Suprapubic skin (tissue), 4 donors: ENCODE measurements around the gene CHI3L1.

Experiments used
- CTCF ChIP-seq, 2 donors: fragments of 200-600 bp in 1 of 2; fragments of 450-650 bp in 1 of 2; sonication (generic) in 1 of 2; IDR thresholded peaks; one replicate each; pipeline ENCODE4 v1.5.1; 2016 to 2019; ENCODE audit warnings: antibody characterized with exemption in 2 of 2, mild to moderate bottlenecking in 1 of 2, moderate library complexity in 1 of 2
- EP300 ChIP-seq: sonication (generic); formaldehyde crosslinking; IDR thresholded peaks from one replicate; pipeline ENCODE4 v1.6.1; 2017; ENCODE audit warnings: antibody characterized with exemption
- POLR2A ChIP-seq, 2 donors: fragments of 450-650 bp; IDR thresholded peaks; one replicate each; pipeline ENCODE4 v1.6.1; 2017; ENCODE audit warnings: antibody characterized with exemption in 2 of 2, mild to moderate bottlenecking in 2 of 2, moderate library complexity in 2 of 2
- POLR2AphosphoS5 ChIP-seq, 3 donors: sonication (generic); formaldehyde crosslinking; IDR thresholded peaks; one replicate each; pipeline ENCODE4 v1.6.1; 2017; ENCODE audit warnings: antibody characterized with exemption in 3 of 3

- TF ChIP-seq POLR2AphosphoS5 (IDR thresholded peaks at IDR 0.05) (no peak), EP300 (no peak), CTCF (IDR thresholded peaks at IDR 0.05) (no peak), POLR2A (IDR thresholded peaks at IDR 0.05) (no peak)
These were observed 1.4 kb downstream of the CHI3L1 start for GRCh38 chr1:203185061-203185461.
